Right lobe of liver (tissue), 6 donors: ENCODE results near the gene TAS1R3. TPM values are rescaled to one million over a fixed set of nuclear protein-coding genes. Genes with fewer than 3 reads are reported as not detected.

ENCODE experiments used
- ATAC-seq, 4 donors: fragments of 200-7000 bp; cut with Tn5 transposase; one replicate each; pipeline ENCODE4 v1.9.1; 2020; ENCODE audit warnings: mild to moderate bottlenecking in 4 of 4, moderate library complexity in 4 of 4
- DNase-seq, 3 donors: peaks; one replicate each; pipeline ENCODE4 v3.0.0-alpha.2; 2020
- H3K27ac ChIP-seq, 3 donors: fragments of 200-600 bp; one replicate each; pipeline ENCODE4 v1.8.0; 2022
- H3K27me3 ChIP-seq, 2 donors: fragments of 200-600 bp; one replicate each; pipeline ENCODE4 v1.8.0; 2022
- H3K36me3 ChIP-seq, 4 donors: fragments of 200-600 bp; sonication (generic) in 1 of 4; one replicate each; pipeline versions ENCODE4 v1.5.1 to v1.8.0; 2017 to 2022; ENCODE audit warnings: control low read depth in 1 of 4
- H3K4me1 ChIP-seq, 4 donors: fragments of 200-600 bp; sonication (generic) in 1 of 4; one replicate each; pipeline versions ENCODE4 v1.5.1 to v1.8.0; 2017 to 2022; ENCODE audit warnings: control low read depth in 1 of 4
- H3K4me3 ChIP-seq, 3 donors: fragments of 200-600 bp; one replicate each; pipeline ENCODE4 v1.8.0; 2022
- H3K9me3 ChIP-seq, 4 donors: fragments of 200-600 bp; sonication (generic) in 1 of 4; one replicate each; pipeline versions ENCODE4 v1.5.1 to v1.8.0; 2017 to 2022; ENCODE audit warnings: control low read depth in 1 of 4
- POLR2A ChIP-seq: fragments of 450-650 bp; IDR thresholded peaks from one replicate; pipeline ENCODE4 v1.6.1; 2017; ENCODE audit warnings: antibody characterized with exemption, mild to moderate bottlenecking
- WGBS: methylation state at CpG from one replicate; pipeline ENCODE4 v1.1.6; 2018; ENCODE audit warnings: low coverage, low lambda C conversion rate; ENCODE audit not compliant: insufficient coverage; ENCODE audit errors: missing lambda C conversion rate; 5-methylcytosine and 5-hydroxymethylcytosine counted together
- intact Hi-C, 2 donors: fragments of 100-400 bp; cut with DNase I; formaldehyde crosslinking; loops; one replicate each; pipeline versions ENCODE4 v1.11.2 to v1.14.1; 2022
- total RNA-seq, 6 experiments: library from RNA; depleted of rRNA in 2 of 6; stranded (reverse); fragments of >200 nt in 2 of 6; fragmentation: NEBNext Ultra II Directional in 3 of 6; extraction: Animal tissue kit (Norgen Biotek cat#: 25700) in 3 of 6; gene quantifications; one replicate each; pipeline versions ENCODE4 v1.1.0 to v1.2.4, GENCODE V29; 2016 to 2023
- TF ChIP-seq, protein P1 (sequence below), 4 donors: fragments of 200-600 bp in 3 of 4; fragments of 450-650 bp in 1 of 4; IDR thresholded peaks; one replicate each; pipeline versions ENCODE4 v1.5.1 to v1.8.0; 2016 to 2022; ENCODE audit warnings: antibody characterized with exemption in 4 of 4, mild to moderate bottlenecking in 2 of 4
- donor health status: DM: no; HTN: yes; CAD: no.
- donor health status: DM: no; HTN: no; CAD: no.
- donor health status: DM: no; HTN: no; CAD: no.
- donor health status: DM: no; HTN: yes; CAD: no.
- donor health status: DM: no; HTN: yes; CAD: no.

TAS1R3 gene
- total RNA-seq, 6 experiments from 2014 or later, result 0.10 to 2.7 (median 0.33) TPM

DNA sequence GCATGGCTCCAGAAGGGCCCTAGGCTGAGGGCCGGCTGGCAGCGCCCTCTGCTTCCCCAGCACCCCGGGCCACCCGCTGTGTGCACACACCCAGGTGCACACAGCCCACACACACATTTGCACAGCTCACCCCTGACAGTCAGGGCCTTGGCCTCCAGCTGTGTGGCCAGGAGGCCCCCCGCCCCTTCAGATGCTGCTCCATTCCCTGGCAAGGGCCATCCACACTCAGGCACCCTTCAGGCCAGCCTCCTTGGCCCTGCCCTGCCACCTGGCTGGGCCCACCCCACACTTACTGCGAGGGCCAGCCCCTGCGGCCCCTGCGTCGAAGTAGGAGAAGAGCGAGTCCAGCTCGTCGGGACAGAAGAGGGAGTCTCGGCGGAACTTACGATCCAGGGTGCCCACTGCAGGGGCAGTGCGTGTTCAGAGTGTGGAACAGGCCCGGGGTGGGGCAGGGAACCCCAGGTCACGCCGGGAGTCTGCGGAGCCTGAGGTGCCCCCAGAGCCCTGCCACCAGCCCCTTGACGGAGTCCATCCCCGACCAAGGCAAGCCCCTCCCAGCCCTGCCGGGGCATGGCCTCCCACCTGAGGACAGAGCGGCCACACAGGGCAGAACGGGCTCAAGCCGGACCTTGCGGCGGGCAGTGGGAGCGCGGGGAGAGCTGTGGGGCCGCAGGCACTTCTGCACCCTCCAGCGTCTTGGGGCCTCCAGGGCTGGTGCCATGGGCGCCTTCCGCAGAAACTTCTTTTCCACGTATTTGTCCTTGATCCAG, 35.7 kb upstream of the TAS1R3 start:
- H3K36me3 ChIP-seq, result no peaks in the 10 kb centered on the region
- no peak for ATAC-seq
- H3K27me3 ChIP-seq, result no peaks in the 10 kb centered on the region
- WGBS, result no CpG with 5 or more reads among the region's 35 CpGs
- TF ChIP-seq, protein P1, sequence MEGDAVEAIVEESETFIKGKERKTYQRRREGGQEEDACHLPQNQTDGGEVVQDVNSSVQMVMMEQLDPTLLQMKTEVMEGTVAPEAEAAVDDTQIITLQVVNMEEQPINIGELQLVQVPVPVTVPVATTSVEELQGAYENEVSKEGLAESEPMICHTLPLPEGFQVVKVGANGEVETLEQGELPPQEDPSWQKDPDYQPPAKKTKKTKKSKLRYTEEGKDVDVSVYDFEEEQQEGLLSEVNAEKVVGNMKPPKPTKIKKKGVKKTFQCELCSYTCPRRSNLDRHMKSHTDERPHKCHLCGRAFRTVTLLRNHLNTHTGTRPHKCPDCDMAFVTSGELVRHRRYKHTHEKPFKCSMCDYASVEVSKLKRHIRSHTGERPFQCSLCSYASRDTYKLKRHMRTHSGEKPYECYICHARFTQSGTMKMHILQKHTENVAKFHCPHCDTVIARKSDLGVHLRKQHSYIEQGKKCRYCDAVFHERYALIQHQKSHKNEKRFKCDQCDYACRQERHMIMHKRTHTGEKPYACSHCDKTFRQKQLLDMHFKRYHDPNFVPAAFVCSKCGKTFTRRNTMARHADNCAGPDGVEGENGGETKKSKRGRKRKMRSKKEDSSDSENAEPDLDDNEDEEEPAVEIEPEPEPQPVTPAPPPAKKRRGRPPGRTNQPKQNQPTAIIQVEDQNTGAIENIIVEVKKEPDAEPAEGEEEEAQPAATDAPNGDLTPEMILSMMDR (IDR thresholded peaks at IDR 0.05), result no peak
- no peak for TF ChIP-seq POLR2A
- intact Hi-C loops, result loop anchor here in 1 of 2 donors (10.0 kb wide), 1 partner anchor 51 kb away; the partner anchor contains the start of gene C1QTNF12
- H3K27ac ChIP-seq, result no peak overlapping the region
- no peak for DNase-seq
- H3K4me1 ChIP-seq, result no peaks in the 10 kb centered on the region
- H3K9me3 ChIP-seq, result no peaks in the 10 kb centered on the region
- no peak overlapping the region for H3K4me3 ChIP-seq

DNA sequence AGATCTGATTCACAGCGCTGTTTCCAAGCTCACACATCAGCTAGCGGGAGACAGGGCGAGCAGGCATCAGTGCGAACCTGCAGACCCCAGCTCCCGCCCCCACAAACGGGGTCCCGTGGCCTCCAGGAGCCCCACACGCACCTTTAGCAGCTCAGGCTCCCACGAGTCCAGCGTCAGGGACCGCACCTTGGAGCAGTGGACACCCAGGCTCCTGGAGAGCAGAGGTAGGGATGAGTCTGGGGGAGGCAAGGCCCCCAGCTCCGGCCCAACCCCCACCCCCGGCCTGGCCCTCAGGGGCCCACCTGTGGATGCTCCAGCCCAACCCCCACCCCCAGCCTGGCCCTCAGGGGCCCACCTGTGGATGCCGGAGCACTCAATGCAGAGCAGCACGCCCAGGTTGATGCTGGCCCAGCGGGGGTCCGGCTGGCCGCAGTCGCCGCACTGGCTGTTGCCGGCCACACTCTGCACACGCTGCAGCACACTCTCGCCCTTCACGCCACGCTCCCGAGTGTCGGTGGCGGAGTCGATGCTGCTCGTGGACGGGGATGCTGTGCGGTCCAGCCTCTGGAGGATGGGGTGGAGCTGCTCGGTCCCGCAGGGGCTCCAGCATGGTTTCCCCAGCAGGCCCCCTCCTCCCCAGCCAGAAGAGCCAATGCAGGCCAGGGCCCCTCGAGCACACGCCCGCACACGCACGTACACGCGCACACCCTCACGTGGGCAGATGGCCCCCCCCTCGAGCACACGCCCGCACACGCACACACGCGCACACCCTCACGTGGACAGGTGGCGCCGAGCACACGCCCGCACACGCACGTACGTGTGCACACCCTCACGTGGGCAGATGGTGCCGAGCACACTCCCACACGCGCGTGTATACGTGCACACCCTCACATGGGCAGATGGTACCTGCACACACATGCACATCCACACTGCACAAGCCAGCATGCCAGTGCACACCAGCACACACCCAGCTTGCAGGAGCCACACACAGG, 34.7 kb upstream of the TAS1R3 start:
- 94% methylated on average over 12 of the region's 62 CpGs for WGBS
- DNase-seq (no peak), ATAC-seq (no peak)
- Histone ChIP-seq H3K27me3 (no peaks in the 10 kb centered on the region), H3K4me1 (no peaks in the 10 kb centered on the region), H3K36me3 (no peaks in the 10 kb centered on the region), H3K27ac (no peak overlapping the region), H3K9me3 (no peaks in the 10 kb centered on the region), H3K4me3 (no peak overlapping the region)
- TF ChIP-seq POLR2A, result no peak
- TF ChIP-seq, protein P1 (IDR thresholded peaks at IDR 0.05), result no peak
- intact Hi-C loops, result loop anchor here in 1 of 2 donors (10.0 kb wide), 1 partner anchor 52 kb away; the partner anchor contains the start of gene C1QTNF12

DNA sequence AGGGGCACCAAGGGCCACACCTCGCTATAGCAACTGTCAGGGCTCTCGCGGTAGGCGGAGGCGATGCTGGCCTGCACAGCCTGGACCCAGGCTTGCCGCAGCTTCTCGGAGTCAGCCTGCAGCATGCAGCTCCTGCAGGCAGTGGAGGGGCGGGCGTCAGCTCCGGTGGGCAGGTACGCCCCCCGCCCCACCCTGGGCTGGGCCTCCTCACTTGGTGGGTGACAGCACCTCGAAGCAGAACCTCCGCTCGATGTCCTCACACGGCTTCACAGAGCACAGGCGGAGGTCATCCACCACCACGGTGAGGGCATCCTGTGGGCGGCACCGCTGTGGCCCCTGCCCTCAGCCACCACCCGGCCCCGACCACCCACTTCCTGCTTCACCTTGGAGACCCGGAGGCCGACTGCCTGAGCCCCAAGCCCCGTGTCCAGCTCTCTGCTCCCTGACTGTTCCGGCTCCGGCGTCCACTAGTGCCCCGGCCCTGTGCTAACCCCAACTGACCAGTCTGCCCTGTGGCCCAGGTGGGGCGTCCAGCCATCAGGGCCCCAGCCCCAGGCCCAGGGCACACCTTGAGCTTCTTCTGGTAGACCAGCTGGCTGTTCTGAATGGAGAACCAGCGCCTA, 33.2 kb upstream of the TAS1R3 start:
- no peak for ATAC-seq
- Histone ChIP-seq H3K27ac (no peak overlapping the region), H3K36me3 (no peaks in the 10 kb centered on the region), H3K4me1 (no peaks in the 10 kb centered on the region), H3K9me3 (no peaks in the 10 kb centered on the region), H3K27me3 (no peaks in the 10 kb centered on the region), H3K4me3 (no peak overlapping the region)
- no CpG with 5 or more reads among the region's 31 CpGs for WGBS
- intact Hi-C loops, result loop anchor here in 1 of 2 donors (10.0 kb wide), 1 partner anchor 53 kb away; the partner anchor contains the start of gene C1QTNF12
- TF ChIP-seq, protein P1 (IDR thresholded peaks at IDR 0.05), result no peak
- TF ChIP-seq POLR2A, result no peak
- DNase-seq, result no peak
